EH (cell line): Measurements from ENCODE around the gene LRP4.

ENCODE experiments used
- DNase-seq: peaks from one replicate; pipeline ENCODE4 v3.0.0-alpha.2; 2015; ENCODE audit warnings: low read depth

The LRP4 gene

DNA sequence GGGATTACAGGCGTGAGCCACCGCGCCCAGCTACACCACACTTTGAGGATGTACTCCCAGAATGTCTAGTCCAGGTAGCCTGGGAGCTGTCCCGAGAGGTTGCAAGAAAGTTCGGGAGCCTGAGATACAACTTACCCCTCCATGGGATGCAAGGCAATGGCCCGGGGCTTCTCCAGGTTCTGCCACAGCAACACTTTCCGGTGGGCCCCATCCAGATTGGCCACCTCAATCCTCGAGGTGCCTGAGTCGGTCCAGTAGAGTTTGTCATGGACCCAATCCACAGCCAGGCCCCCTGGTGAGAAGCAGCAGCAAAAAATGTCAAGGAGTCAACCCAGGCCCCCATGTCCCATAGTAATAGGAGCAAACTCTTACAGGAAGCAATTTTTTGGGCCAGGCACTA lies 25.5 kb downstream of the LRP4 start:
- no peak for DNase-seq

DNA sequence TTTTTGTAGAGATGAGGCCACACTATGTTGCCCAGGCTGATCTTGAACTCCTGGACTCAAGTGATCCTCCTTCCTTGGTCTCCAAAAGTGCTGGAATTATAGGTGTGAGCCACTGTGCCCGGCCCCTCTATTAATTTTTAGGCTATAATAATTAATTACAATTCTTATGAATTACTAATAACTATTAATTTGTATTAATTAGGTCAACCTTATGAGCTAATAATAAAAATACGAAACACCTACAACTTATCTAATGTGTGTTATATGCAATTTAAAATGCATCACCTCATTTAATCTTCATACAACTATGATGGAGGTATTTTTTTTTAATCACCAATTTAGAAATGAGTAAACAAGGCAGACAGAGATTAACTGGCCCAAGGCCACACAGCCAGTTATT lies 26.2 kb downstream of the LRP4 start:
- no peak for DNase-seq

DNA sequence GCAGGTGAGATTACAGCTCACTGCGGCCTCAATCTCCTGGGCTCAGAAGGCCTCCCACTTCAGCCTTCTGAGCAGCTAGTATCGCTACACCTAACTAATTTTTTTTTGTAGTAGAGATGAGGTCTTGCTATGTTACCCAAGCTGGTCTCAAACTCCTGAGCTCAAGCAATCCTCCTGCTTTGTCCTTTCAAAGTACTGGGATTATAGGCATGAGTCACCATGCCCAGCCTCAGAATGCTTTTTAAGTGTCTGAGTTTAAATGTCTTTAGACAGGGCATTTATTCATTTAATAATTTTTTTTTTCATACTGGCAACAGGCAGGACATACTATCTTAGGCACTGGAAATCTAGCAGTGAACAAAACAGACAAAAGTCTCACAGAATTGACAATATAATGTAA lies 27.7 kb downstream of the LRP4 start:
- peak; percentile 30 for DNase-seq

DNA sequence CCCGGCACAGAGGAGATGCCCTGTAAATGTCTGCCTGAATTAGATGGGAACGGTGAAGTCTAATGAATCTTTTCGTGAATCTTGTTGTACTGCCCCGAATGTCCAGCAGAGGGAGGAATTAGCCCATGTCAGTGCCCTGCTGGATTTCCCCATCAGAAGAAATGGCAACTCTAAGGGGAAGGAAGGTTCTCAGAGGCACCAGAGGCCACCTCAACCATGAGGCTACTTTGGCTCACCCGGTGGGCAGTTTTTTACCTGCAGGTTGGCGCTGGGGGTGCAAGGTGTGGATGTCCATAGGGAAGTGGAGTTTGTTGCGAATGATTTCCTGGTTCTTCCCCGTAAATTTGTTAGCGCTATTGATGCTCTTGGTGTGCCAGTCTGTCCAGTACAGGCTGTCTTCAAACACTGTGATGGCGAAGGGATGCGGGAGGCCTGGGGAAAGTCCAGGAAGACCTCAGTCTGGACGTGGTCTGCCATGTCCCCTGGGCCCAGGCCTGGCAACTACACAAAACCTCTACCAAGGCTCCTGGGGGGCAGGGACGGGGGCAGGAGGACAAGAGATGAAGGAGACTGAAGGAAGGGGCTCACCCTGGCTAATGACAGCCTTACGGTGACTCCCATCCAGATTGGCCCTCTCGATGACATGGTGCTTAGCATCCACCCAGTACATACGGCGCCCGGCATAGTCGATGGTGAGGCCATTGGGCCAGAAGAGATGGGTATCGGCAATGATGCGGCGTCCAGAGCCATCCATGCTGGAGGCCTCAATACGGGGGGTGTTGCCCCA lies 28.5 kb downstream of the LRP4 start:
- peak; percentile 77 for DNase-seq

DNA sequence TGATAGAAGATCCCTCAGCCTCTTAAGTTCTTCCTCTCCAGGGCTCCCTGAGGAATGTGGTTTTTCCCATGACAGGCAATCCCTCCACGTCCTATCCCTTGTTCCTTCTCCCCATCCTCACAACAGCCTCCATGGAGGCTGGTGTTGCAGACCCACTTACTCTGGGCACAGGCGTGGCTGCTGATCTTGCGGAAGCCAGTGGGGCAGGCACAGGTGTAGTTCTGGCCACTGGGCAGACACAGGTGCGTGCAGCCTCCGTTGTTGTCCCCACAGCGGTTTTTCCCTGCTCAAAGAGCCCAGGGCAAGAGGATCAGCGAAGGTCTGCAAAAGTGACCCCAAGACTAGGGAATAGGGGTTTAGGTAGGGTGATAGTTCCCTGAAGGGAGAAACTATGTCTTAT lies 29.1 kb downstream of the LRP4 start:
- DNase-seq = no peak

DNA sequence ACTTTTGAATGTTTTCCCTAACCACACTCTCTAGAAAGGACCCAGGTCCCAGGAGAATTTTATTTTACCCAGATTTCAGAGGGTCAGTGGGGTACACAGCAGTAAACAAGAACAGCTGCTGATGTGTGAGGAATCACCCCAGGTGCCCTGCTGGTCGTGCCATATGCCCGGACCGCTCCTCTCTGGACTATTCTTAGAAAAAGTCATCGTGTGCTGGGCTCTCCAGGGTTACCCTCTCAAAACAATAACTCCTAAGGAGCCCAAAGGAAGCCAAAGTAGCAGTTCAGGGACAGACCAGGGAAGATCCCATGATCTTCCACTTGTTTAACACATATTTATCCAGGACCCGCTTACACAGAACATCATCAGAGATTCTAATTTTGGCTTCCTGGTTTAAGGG lies 29.7 kb downstream of the LRP4 start:
- no peak for DNase-seq

DNA sequence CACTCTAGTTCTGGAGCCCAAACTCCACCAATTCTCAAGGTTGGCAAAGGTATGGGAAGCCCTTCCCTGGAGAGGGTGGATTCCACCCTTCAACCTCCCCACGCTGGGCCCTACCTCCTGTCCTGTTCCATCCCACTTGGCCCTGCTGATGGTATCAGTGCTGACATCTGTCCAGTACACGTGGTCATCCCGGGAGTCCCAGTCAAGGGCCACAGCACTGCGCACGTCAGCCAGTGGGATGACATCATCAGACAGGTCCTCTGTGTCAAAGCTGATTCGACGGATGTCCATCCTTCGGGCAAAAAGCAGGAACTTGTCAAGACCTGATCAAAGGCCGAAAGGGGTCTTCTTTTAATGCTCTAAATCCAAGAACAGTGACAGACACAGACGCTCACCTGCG lies 32.1 kb downstream of the LRP4 start:
- DNase-seq = no peak

DNA sequence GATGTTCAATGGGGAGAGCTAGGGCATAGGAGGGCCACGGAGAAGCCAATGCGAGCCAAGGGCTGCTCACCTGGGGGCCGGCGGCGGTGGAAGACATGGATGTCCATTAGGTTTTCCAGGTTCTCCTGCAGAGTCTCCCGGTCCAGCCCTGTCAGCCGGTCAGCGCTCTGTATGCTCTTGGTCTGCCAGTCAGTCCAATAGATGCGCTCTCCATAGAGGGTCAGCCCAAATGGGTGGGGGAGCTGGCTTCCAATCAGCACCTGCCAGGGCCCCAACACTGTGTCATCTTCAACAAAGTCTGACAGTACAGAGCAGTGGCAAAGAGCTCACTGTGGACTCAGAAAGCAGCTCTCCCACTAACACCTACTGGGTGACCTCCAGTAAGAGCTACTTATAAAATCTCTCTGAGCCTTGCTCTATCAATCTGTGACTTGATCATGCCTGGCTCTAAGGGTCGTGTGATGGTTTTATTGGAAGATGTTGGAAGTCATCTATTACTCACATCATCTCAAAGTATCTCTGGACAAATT lies 39.2 kb downstream of the LRP4 start:
- DNase-seq = no peak

DNA sequence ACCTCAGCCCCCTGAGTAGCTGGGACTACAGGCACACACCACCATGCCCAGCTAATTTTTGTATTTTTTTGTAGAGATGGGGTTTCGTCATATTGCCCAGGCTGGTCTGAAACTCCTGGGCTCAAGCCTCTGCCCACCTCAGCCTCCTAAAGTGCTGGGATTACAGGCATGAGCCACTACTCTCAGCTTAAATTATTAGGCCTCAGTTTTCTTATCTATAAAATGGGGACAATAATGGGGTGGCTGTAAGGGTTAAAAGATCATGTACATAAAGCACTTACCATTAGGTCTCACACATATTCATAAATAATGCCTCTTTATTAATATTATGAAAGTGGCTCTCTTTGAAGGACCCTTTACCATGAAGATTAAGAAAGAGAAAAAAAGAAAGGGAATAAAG lies 40.8 kb downstream of the LRP4 start:
- DNase-seq = no peak

DNA sequence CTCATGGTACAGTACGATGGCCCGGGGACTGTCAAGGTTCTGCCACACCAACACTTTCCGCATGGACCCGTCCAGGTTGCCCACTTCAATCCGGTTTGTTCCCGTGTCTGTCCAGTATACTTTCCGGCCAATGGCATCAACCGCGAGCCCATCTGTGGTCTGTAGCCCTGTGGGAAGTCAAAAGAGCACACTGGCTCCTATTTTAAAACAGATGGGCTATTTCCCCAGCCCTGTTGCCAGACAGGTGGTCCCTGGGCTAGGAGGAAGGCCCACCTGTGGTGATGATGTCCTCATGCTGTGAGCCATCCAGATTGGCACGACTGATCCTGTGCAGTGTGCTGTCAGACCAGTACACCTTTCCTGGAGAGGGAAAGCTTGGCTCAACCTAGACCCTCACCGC lies 41.9 kb downstream of the LRP4 start:
- no peak for DNase-seq

DNA sequence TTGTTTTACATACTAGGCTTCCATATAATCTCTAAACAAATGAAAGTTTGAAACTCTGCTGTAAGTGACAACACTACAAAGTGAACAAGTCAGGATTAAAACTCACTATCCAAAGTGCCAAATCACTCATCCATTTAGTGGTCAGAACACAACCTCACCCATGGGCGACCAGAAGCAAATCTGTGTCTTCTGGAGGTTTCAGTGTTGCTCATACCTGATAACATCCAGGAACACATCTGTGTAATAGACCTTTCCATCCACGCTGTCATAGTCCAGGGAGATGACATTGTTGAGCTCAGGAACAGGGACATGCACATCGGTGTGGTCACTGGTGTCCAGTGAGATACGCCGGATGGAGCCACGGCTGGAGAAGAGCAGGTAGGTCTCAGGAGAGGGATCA lies 43.8 kb downstream of the LRP4 start:
- DNase-seq = no peak

DNA sequence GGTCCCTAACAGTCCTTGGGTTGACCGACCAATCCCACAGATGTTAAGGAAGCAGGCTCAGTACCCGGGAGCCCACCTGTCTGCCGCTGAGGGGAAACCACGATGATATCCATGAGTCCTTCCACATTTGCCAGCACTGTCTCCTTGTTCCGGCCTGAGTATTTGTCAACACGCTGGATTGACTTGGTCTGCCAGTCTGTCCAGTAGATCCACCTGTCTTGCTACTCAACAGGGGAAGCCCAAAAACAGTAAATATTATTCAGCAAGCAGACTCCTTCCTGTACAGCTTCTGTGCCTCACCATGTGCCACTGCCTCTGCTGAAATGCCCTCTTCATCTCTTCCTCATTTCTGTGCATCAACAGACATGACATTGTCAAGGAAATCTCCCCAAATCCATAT lies 49.4 kb downstream of the LRP4 start:
- DNase-seq = no peak

DNA sequence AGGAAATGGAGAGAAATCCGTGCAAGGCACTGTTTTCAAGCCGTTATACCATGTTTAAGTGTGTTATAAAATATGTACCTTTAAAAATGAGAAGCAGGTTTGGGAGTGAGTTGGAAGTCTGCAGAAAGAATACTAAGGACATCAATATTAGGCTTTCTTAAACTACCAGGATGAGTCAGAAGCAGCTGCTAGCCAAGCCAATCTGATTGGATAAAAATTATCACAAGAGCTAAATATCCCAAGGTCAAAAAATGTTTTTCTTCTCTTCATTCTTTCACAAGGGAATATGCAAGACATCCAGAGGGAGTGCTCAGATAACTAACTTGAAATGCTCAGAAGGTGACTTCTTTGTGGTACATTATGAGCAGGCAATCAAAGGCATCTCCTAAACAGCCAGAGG lies 53.0 kb downstream of the LRP4 start:
- DNase-seq = peak; percentile 80

DNA sequence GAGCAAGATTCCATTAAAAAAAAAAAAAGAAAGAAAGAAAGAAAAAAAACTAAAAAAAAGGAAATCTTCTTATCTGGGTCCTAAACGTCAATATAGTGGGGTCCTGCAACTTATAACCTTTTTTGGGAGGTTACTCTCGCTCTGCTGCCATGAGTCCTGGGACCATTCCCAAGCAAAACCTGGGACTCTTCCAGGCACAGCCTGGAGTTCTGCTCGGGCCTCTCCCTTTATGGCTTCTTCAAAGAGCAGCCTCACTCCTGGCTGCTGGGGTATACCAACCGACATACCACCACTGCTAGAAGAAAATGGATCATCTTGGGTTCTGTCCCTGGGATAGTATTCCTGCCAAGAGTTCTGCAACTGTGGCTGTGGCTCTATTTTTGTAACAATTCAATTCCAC lies 58.1 kb downstream of the LRP4 start:
- DNase-seq = no peak

DNA sequence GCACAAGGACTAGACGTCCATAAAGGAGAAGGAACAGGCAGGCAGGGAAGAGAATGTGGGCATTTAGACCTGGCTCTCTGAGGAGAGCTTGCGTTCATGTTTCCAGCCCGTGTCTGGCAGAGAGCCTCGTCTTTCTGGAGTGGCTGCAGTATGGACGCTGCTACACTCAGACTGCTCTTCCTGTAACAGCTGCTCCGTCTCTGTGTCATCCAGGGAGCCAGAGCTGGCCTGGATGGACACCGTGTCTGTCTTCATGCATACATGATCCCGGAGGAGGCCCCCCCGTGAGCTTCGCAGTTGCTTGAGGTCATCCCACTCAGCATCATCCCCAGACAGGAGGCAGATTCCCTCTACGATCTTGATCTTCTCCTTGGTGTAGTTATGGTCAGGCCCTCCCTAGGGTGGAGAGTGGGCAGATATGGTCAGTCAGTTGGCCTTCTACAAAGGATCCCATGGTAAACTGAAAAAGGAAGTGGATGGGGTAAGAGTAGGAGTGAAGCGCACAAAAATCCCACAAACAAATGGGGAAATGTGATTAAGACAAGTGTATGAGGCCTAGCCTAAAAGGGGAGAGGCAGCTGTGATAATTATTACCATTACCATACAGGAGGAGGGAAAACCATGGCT lies 59.3 kb downstream of the LRP4 start:
- no peak for DNase-seq

DNA sequence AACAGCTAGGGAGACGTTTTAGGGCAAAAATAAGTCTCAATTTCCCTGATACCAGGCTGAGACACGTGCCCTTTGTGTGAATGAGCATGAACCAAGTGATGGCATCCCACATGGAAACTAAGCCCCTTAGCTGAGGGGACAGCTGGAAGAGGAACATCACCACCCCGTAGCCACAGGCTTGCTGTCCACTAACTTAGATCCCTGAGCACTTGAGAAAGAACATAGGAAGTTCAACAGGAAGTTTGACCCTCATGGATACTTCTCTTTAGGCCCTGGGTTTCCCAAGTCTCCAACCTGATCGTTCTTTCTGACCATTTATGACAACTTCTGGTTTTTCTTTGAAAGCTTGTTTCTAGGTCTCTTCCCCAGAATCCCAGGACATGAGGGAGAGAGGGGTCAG lies 60.7 kb downstream of the LRP4 start:
- DNase-seq = no peak

DNA sequence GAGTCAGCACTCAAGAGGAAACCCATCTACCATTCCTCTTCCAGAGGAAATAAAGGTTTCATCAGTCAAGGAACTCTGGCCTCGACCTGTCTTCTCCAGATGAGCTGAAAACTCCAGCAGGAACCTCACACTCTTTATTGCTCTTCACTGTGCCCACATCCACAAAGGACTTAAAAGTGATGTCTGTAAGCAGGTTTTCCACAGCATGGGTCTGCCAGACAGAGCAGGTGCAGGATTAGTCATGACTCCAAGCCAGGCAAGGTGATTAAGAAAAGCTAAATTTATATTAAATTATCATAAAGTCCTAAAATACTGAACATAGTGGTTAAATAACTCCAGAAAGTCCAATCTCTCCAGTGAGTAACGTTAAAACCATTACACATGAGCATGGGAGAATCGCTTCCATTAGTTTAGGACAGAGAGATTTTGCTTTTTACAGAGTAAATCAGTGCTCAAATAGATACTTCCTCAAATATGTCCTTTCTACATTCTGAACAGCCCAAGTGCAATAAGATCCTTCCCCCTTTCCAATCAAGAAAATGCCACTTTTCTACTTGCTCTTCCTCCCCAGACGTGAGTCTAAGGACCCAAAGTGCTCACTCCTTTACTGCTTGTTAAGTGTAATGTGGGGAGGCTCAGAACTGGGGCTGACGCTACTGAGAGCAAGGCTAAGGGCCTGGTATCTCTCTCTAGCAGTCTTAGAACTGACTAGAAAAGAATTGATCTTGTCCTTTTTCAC lies 61.6 kb downstream of the LRP4 start:
- DNase-seq = no peak

DNA sequence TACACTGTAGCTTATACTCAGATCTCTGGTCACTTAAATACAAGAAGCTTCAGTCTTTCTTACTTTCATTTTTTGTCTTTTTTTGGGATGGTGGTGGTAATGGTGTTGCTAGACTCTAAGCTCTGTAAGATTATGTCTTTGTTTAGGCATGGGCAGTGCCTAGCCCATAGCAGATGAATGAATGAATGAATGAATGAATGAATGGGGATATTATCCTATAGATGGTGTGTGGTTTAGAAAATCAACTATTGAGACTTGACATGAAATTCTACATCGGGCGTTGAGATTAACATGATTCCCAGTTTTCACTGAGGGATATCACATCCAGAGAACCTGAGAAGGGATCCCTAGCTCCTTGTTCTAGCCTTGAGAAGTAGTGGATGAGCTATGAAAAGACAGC lies 62.5 kb downstream of the LRP4 start:
- no peak for DNase-seq

DNA sequence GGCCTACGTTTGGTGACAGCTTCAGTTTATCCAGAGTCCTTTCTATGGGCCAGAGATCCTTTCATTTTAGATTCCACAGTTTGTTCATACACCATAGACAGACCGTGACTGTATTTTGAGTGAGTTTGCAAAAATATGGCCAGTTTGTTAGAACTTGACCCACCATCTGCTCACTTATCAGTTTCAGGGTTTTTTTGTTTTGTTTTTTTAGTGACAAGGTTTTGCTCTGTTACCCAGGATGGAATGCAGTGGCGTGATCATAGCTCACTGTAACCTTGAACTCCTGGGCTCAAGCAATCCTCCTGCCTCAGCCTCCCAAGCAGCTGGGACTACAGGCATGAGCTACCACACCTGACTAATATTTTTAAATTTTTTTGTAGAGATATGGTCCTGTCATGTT lies 63.2 kb downstream of the LRP4 start:
- no peak for DNase-seq

DNA sequence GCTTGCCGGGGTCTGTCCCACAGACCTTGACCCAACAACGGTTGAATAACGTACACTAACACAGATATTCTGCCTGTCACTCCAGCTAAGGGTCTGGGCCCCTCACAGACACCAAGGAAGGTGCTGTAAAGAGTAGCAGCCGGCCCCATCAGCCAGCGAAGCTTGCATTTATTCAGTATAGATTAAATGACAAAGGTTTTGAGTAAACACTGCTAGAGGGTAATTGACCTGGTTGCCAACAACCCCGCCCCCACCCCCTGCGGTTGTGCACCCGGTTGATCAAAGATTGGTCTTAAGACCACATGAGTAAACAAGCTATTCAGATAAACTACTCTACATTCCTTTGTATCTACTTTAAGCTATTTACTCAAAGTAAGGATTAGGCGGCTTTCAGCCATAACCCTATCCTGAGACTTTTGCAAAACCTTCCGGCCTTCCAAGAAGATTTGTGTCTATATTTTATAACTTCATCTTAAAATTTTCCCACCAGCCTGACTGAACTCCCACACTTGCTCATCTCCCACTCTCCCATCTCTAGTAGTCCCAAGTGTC lies 67.4 kb downstream of the LRP4 start:
- no peak for DNase-seq

DNA sequence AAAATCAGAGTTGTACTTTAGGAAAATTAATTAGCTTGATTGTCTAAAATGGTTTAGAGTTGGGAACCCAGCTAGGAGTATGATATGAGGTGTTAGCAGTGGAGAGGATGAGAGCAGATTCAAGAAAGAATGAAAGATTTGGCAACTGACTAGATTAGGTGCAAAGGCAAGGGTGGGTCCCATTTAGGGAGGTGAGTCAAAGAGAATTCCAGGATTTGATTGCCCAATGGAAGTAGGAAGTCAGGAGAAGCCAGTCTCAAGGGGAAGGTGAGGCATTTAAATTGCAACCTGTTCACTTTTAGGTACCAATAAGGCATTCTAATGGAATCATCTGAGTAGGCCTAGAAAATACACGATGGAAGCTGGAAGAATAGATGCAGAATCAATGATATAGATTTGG lies 68.7 kb downstream of the LRP4 start:
- no peak for DNase-seq

DNA sequence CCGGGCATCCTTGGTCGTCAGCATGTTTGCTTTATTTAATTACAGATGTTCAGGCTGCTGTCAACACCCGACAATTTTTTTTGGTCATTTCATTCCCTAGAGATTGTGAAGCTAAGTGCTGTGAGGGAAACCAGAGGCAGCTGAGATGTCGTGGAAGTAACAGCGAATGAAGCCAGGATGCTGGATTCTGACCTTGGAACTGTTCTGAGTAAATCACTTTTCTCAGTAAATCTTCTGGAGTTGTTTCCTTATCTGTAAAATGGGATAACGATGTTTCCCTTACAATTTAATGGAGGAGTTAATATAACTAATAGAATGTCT lies 71.9 kb downstream of the LRP4 start:
- no peak for DNase-seq
